ENCODE data around the gene BCAT1.
A peak's percentile ranks its signal among the peaks of the same experiment; 100 is the strongest.

Gene BCAT1

DNA sequence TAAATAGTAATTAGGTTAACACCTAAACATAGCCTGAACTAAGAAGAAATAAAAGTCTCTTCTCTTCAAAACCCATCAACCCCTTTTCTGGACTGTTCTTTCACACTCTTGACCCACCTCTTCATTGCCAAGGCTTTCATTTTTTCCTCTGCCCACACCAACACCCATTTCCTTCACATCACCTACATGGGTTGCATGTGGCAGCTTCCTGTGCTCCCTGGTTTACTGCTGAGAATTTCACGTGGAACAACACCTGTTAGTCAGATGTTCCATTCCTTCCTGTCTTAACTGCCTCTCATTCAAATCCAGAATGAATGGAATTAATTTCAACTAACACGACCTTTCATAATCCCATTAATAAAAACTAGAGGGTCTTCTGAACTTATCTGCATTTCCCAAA is 157.3 kb downstream of the BCAT1 start:
- no peak overlapping the region for H3K4me3 ChIP-seq (ENCODE audit: low read depth, low read length)
- TF ChIP-seq, protein P1, sequence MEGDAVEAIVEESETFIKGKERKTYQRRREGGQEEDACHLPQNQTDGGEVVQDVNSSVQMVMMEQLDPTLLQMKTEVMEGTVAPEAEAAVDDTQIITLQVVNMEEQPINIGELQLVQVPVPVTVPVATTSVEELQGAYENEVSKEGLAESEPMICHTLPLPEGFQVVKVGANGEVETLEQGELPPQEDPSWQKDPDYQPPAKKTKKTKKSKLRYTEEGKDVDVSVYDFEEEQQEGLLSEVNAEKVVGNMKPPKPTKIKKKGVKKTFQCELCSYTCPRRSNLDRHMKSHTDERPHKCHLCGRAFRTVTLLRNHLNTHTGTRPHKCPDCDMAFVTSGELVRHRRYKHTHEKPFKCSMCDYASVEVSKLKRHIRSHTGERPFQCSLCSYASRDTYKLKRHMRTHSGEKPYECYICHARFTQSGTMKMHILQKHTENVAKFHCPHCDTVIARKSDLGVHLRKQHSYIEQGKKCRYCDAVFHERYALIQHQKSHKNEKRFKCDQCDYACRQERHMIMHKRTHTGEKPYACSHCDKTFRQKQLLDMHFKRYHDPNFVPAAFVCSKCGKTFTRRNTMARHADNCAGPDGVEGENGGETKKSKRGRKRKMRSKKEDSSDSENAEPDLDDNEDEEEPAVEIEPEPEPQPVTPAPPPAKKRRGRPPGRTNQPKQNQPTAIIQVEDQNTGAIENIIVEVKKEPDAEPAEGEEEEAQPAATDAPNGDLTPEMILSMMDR (IDR thresholded peaks at IDR 0.05; ENCODE audit: low read depth, low read length) = no peak

DNA sequence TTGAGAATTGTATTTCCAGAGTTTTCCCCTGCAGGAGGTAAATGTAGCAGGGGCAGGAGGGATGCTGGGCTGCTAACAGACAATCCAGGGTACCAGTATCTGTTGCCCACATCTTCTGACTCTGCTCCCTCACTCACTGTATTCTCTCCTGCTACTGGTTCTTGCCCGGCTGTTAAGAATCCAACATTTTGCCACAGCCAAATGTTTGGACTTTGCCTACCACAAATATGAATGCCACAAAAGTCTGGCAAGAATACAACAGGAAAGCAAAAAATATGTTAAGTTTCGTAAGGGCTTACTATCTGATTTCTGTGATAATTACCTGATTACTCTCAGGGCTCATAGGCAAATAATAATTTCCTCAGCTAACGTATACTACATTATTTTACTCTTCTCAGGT is 160.0 kb downstream of the BCAT1 start:
- TF ChIP-seq, protein P1 (IDR thresholded peaks at IDR 0.05; ENCODE audit: low read depth, low read length) = no peak
- H3K4me3 ChIP-seq (ENCODE audit: low read depth, low read length) = no peak overlapping the region

DNA sequence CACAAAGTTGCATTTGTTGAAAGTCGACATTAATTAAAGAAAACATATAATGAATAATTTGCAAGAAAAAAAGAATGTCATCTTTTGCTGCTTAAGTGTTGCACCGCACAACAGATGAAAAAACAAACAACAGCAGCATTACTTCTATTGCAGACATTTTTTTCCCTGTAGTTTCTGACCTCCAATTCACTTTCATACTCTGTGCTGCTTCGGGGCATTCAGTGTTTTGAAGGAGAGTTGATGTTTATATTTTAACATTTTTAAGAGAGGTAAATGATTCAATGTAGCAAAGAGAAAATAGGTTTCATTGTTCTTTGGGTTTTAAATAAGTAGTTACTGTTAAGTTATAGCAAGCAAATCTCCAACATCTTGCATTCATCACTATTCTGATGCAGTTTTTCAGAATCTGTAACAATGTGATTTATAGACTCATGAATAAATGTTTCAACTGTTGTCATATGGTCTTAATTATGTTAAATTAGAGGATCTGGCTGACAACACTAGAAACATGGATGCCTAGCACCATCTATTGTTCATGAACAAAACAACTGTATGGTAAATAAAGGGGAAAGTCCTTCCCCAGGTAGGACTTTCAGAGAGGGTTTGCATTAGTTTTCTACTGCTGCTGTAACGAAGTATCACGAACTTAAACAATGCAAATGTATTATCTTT is 168.1 kb downstream of the BCAT1 start:
- TF ChIP-seq, protein P1 (IDR thresholded peaks at IDR 0.05; ENCODE audit: low read depth, low read length) = no peak; the same call in 1 of the 2 replicates
- H3K4me3 ChIP-seq (ENCODE audit: low read depth, low read length) = no peak overlapping the region

DNA sequence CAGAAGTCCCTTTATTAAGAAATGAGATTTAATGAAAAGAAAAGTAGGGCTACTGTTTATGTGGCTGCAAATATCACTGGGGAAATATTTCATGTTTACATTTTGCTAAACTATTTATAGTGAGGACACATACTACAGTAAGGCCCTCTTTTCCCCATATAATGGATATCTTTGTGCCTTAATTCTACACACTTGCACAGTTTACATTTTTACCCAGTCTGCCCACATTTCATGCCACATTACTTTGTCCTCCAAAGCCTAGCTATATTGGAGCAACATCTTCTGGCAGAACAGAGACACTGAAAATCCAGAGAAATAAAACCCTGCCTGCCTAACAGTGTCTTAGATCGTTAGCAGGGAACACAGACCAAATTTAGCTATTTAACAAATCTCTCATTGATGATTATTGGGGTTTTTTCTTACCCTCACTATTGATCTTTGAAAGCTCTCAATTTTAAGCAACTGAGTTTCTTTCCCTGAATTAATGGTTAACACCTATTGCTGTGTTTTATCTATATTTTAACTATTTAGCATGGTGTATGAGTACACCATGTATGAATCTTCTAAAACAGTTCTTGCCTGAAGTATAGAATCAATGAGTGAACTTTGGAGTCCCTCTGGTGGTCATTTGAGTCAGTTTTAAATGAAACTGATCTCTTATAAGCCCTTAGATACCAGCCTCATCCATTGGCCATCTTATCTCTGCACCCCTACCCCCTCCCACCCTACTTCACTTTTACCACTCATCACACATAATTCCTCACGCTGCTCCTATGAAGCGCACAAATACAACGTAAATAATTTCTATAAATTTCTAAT is 170.2 kb downstream of the BCAT1 start:
- no peak overlapping the region for H3K4me3 ChIP-seq (ENCODE audit: low read depth, low read length)
- TF ChIP-seq, protein P1 (IDR thresholded peaks at IDR 0.05; ENCODE audit: low read depth, low read length) = peak; percentile 20; the same call in 1 of the 2 replicates

DNA sequence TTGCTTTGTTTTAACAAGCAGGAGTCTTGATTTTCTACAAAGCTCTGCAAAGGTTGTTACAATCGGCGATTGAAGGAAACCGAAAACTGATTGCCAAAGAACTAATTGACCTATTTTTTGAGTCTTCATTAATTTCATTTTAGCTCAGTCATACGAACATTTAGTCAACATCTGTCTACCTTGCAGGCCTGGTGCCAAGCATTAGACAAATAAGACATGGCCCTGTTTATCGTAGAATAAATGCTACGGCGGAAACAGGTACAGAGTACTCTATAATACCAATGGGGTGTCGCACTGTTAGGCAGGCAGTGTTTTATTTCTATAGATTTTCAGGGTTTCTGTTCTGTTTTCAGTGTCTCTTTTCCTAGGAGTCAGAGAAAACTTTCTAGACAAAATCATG is 171.5 kb downstream of the BCAT1 start:
- TF ChIP-seq, protein P1 (IDR thresholded peaks at IDR 0.05; ENCODE audit: low read depth, low read length) = no peak
- H3K4me3 ChIP-seq (ENCODE audit: low read depth, low read length) = no peak overlapping the region

DNA sequence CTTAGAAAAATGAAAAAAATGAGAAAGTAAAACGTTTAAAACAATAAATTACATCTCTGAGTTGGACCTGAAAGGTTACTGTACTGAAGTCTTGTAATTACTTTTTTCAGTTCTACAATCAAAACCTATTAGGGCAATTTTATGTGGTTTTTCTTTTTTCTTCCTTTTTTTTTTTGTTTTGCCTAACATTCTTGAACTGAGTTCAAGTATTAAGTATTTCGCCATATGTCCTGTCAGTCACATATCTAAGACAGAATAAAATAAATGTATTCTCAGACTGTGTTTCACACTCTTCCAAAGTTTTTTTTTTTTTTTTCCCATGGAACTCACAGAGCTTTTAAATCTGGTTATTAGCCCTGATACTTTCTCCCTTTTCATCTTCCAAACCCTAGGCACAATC is 172.0 kb downstream of the BCAT1 start:
- H3K4me3 ChIP-seq (ENCODE audit: low read depth, low read length) = no peak overlapping the region
- TF ChIP-seq, protein P1 (IDR thresholded peaks at IDR 0.05; ENCODE audit: low read depth, low read length) = no peak

DNA sequence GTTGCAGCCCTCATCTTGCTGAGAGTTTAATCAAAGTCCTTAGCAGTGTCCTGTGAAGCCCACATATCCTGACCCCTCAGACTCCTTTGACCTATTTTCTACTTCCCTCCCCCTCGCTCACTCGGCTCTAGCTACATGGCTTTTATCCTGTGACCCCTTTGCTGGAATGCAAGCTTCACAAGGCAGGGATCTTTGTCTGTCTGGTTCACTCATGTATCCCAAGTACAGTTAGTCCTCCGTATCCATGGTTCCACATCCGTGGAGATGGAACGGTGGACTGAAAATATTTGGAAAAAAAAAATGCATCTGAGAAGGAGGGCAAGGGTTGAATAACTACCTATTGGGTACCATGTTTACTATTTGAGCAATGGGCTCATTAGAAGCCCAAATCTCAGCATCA is 173.8 kb downstream of the BCAT1 start:
- TF ChIP-seq, protein P1 (IDR thresholded peaks at IDR 0.05; ENCODE audit: low read depth, low read length) = no peak
- no peak overlapping the region for H3K4me3 ChIP-seq (ENCODE audit: low read depth, low read length)

Measured in WI38 (cell line).